ENCODE data around the gene LDB2. TPM values are rescaled to one million over a fixed set of nuclear protein-coding genes. Genes with fewer than 3 reads are reported as not detected.

The LDB2 gene
- total and polyA plus RNA-seq, 3 experiments from 2014 or later: not detected

DNA sequence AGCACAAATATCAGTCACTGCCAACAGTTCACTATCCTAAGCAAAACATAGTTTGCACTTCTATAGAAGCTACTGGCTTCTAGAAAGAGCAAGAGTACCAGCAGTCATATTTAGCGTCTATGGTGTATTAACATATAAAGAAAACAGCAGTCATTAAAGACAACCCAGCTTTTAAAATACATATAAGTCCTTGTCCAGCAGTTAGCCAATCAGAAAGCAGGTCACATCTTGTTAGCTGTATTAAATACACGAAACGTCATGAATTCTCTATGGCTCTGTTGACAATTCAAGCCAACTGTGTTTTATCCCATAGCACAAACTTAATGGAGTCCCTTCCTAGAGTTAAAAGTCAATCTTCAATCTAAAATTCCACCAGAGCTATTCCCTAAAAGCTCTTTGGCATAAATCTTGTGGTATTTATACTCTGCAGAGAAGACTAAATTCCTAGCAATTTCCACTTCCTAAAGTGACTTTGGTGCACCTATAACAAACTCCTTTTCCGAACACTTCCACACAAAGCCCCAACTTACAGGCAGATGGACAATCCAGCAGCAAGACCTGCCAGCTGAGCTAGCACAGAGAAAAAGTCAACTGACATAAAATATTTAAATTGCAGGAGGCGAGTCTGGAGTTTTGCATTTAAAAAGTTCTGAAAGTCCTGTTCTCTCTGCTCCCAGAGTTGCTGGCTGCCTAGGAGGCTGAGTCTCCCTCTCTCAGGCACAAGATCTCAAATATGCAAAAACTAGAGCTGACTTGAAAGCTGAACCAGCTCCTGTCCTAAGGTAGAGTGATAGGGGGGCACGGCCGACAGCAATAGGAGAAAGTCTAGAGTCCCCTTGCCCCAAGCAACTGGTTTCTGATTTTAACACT is 1.3 kb downstream of the LDB2 start:
- DNase-seq: no peak
- H3K4me3 Mint-ChIP-seq: peak overlapping the region in 2 of 7 donors; percentile 19 to 23
- ChIA-PET CTCF (interaction anchor here (1.4 kb wide), 1 partner anchor 15 kb away, joined by 4 read pairs; no protein-coding TSS in a partner anchor), POLR2A (no interaction called here)
- peak overlapping the region in 1 of 8 donors; percentile 35 for H3K27ac Mint-ChIP-seq
- no peaks in the 10 kb centered on the region for H3K36me3 Mint-ChIP-seq
- no peaks in the 10 kb centered on the region for H3K9me3 ChIP-seq (ENCODE audit: low read length)
- no peaks in the 10 kb centered on the region for H3K27me3 ChIP-seq (ENCODE audit: insufficient read depth, low read length, poor library complexity, severe bottlenecking)
- peaks cover 0 to 2% (median 0%) of the 10 kb centered on the region in 5 donors for H3K9me3 Mint-ChIP-seq
- no peak overlapping the region for H3K4me3 ChIP-seq (ENCODE audit: low read length)
- H3K4me1 Mint-ChIP-seq: peaks cover 30 to 41% (median 34%) of the 10 kb centered on the region in 3 donors
- H3K27me3 Mint-ChIP-seq: peaks cover 4 to 15% of the 10 kb centered on the region in 2 donors
- H3K27ac ChIP-seq (ENCODE audit: low read depth, low read length): no peak overlapping the region
- no peaks in the 10 kb centered on the region for H3K36me3 ChIP-seq (ENCODE audit: insufficient read depth, low read length)
- H3K4me1 ChIP-seq (ENCODE audit: insufficient read depth, low read length): peaks cover 24% of the 10 kb centered on the region

DNA sequence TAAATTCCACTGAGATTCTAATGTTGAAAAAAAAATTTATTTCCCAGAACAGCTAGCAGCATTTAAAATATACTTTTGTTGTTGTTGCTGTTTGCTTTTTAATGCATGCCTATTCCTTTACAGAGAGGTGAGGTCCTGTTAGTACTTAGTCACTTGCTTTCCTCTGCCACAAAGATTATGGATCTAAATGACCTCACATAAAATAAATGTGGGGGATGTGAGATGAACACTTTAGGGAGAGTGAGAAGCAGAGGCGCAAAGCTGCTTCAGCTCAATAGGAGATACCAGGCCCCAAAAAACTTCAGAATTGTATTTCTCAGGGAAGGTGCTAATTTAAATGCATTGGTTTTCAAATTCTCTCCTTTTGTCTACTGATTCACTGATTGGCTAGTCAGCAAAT is 4.0 kb downstream of the LDB2 start:
- Mint-ChIP-seq H3K4me1 (peaks cover 50 to 57% (median 56%) of the 10 kb centered on the region in 3 donors), H3K9me3 (peaks cover 0 to 2% (median 0%) of the 10 kb centered on the region in 5 donors), H3K36me3 (no peaks in the 10 kb centered on the region), H3K27ac (no peak overlapping the region), H3K4me3 (peak overlapping the region in 2 of 7 donors; percentile 13 to 39), H3K27me3 (peaks cover 4 to 15% of the 10 kb centered on the region in 2 donors)
- no peaks in the 10 kb centered on the region for H3K36me3 ChIP-seq (ENCODE audit: insufficient read depth, low read length)
- no peak overlapping the region for H3K4me3 ChIP-seq (ENCODE audit: low read length)
- ChIA-PET POLR2A (no interaction called here), CTCF (no interaction called here)
- H3K27me3 ChIP-seq (ENCODE audit: insufficient read depth, low read length, poor library complexity, severe bottlenecking): no peaks in the 10 kb centered on the region
- H3K9me3 ChIP-seq (ENCODE audit: low read length): no peaks in the 10 kb centered on the region
- no peak overlapping the region for H3K27ac ChIP-seq (ENCODE audit: low read depth, low read length)
- H3K4me1 ChIP-seq (ENCODE audit: insufficient read depth, low read length): peaks cover 47% of the 10 kb centered on the region
- DNase-seq: no peak

DNA sequence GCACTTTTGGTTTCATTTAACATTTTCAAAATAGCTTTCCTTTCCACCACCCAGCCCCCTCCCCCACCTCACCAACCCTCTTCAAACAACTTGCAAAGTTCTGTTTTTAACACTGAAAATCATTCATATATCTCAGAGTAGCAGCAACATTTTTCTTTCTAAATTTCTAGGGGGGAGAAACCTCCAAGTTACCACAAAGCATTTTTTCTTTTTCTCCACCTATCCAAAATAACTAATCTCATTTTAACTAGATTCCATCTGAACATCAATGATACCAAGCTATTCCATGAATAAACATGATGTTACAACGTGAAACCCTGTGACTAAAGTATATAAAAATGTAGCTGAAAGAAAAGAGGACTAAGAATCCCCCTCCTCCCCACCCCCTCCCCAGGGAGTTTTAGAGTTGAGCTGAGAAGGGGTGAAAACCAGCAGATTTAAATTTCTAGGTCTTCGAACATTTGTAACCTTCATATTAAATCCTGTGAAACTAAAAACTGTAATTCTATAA is 5.2 kb downstream of the LDB2 start:
- H3K4me3 ChIP-seq (ENCODE audit: low read length): no peak overlapping the region
- no peaks in the 10 kb centered on the region for H3K27me3 ChIP-seq (ENCODE audit: insufficient read depth, low read length, poor library complexity, severe bottlenecking)
- Mint-ChIP-seq H3K27me3 (peaks cover 4 to 14% of the 10 kb centered on the region in 2 donors), H3K27ac (peak overlapping the region in 6 of 8 donors; percentile 33 to 82 (median 55)), H3K4me3 (peak overlapping the region in 6 of 7 donors; percentile 24 to 76 (median 58)), H3K4me1 (peaks cover 51 to 64% (median 58%) of the 10 kb centered on the region in 3 donors), H3K9me3 (no peaks in the 10 kb centered on the region), H3K36me3 (no peaks in the 10 kb centered on the region)
- no peaks in the 10 kb centered on the region for H3K9me3 ChIP-seq (ENCODE audit: low read length)
- peaks cover 50% of the 10 kb centered on the region for H3K4me1 ChIP-seq (ENCODE audit: insufficient read depth, low read length)
- no peak overlapping the region for H3K27ac ChIP-seq (ENCODE audit: low read depth, low read length)
- ChIA-PET POLR2A (no interaction called here), CTCF (no interaction called here)
- no peak for DNase-seq
- H3K36me3 ChIP-seq (ENCODE audit: insufficient read depth, low read length): no peaks in the 10 kb centered on the region

DNA sequence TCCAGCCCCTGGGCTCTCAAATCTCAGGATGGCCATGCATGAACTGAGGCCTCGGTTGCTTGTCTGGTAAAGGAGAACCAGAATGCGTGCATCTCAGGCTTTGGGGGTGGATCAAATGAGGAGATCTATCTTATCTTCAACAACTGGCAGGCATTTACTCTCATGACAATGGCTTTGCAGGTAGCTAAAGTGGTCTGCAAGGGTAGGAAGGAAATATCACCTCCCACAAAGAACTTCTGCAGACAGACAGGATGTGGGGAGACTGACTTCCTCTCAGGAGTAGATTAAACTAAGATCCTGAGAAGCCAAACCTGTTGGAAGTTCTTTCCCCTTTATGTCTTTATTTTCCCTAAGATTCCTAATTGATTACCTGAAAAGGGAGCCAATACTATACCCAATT is 7.8 kb downstream of the LDB2 start:
- Mint-ChIP-seq H3K27me3 (no peaks in the 10 kb centered on the region), H3K27ac (peak overlapping the region; percentile 1 to 75 (median 20)), H3K4me3 (peak overlapping the region in 6 of 7 donors; percentile 10 to 79 (median 48)), H3K9me3 (no peaks in the 10 kb centered on the region), H3K4me1 (peaks cover 51 to 65% (median 58%) of the 10 kb centered on the region in 3 donors), H3K36me3 (no peaks in the 10 kb centered on the region)
- Histone ChIP-seq H3K27me3 (ENCODE audit: insufficient read depth, low read length, poor library complexity, severe bottlenecking) (no peaks in the 10 kb centered on the region), H3K9me3 (ENCODE audit: low read length) (no peaks in the 10 kb centered on the region), H3K27ac (ENCODE audit: low read depth, low read length) (no peak overlapping the region), H3K4me1 (ENCODE audit: insufficient read depth, low read length) (peaks cover 50% of the 10 kb centered on the region), H3K36me3 (ENCODE audit: insufficient read depth, low read length) (no peaks in the 10 kb centered on the region), H3K4me3 (ENCODE audit: low read length) (peak overlapping the region; percentile 46)
- CTCF ChIA-PET: interaction anchor here (2.3 kb wide), 1 partner anchor 26 kb away, joined by 8 read pairs; no protein-coding TSS in a partner anchor
- DNase-seq: peak in 2 of 5 donors; percentile 10 to 23
- POLR2A ChIA-PET: no interaction called here

DNA sequence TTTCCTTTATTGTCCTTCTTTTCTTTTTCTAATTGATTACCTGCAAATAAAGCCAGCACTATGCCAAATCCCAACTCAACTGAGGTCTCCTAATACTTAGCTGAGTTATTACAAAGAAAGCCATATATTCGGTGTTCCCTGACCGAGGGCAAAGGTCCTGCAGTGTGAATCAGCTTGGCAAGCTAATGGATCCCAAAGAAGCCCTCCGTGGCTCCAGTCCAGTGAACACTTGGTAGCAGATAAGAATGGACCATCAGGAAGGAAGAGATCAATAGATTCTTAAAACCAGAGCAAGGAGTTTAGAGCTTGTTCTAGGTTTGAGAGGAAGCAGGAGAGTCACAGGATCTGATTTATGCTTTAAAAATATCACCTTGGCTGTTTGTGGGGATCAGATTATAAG is 8.5 kb downstream of the LDB2 start:
- no peak for DNase-seq
- Histone ChIP-seq H3K9me3 (ENCODE audit: low read length) (no peaks in the 10 kb centered on the region), H3K4me1 (ENCODE audit: insufficient read depth, low read length) (peaks cover 50% of the 10 kb centered on the region), H3K27me3 (ENCODE audit: insufficient read depth, low read length, poor library complexity, severe bottlenecking) (no peaks in the 10 kb centered on the region), H3K4me3 (ENCODE audit: low read length) (no peak overlapping the region), H3K27ac (ENCODE audit: low read depth, low read length) (no peak overlapping the region), H3K36me3 (ENCODE audit: insufficient read depth, low read length) (no peaks in the 10 kb centered on the region)
- no peaks in the 10 kb centered on the region for H3K27me3 Mint-ChIP-seq
- H3K36me3 Mint-ChIP-seq: no peaks in the 10 kb centered on the region
- CTCF ChIA-PET: interaction anchor here (2.3 kb wide), 1 partner anchor 26 kb away, joined by 8 read pairs; no protein-coding TSS in a partner anchor
- POLR2A ChIA-PET: no interaction called here
- H3K27ac Mint-ChIP-seq: peak overlapping the region in 4 of 8 donors; percentile 22 to 72 (median 48)
- peaks cover 56 to 66% (median 65%) of the 10 kb centered on the region in 3 donors for H3K4me1 Mint-ChIP-seq
- no peaks in the 10 kb centered on the region for H3K9me3 Mint-ChIP-seq
- H3K4me3 Mint-ChIP-seq: peak overlapping the region in 6 of 7 donors; percentile 10 to 79 (median 48)

DNA sequence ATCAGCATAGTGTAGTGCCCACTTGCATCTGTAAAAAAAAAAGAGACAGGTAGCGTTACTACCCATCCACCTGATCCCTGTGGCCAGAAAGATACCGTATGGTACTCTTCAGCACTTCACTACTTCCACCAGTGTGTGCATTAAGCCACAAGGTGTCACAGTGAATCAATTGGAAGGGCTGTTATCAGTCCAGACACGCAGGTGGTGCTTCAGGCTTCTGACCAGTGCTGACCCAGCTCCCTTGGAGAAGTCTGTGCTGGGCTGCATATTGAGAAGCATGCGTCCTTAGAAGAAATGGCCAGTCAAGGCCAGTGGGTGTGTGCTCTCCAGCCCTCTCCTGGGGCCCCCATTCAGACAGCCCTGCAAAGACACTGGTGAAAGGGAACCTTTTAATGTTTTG is 10.6 kb downstream of the LDB2 start:
- no peak for DNase-seq
- peaks cover 32% of the 10 kb centered on the region for H3K4me1 ChIP-seq (ENCODE audit: insufficient read depth, low read length)
- H3K9me3 ChIP-seq (ENCODE audit: low read length): no peaks in the 10 kb centered on the region
- H3K36me3 Mint-ChIP-seq: no peaks in the 10 kb centered on the region
- no peaks in the 10 kb centered on the region for H3K36me3 ChIP-seq (ENCODE audit: insufficient read depth, low read length)
- peaks cover 0 to under 1% of the 10 kb centered on the region in 2 donors for H3K27me3 Mint-ChIP-seq
- H3K27ac ChIP-seq (ENCODE audit: low read depth, low read length): no peak overlapping the region
- H3K4me3 Mint-ChIP-seq: no peak overlapping the region
- H3K27ac Mint-ChIP-seq: peak overlapping the region in 1 of 8 donors; percentile 33
- H3K9me3 Mint-ChIP-seq: no peaks in the 10 kb centered on the region
- no peak overlapping the region for H3K4me3 ChIP-seq (ENCODE audit: low read length)
- no peaks in the 10 kb centered on the region for H3K27me3 ChIP-seq (ENCODE audit: insufficient read depth, low read length, poor library complexity, severe bottlenecking)
- CTCF ChIA-PET: no interaction called here
- POLR2A ChIA-PET: no interaction called here
- peaks cover 45 to 55% (median 52%) of the 10 kb centered on the region in 3 donors for H3K4me1 Mint-ChIP-seq

DNA sequence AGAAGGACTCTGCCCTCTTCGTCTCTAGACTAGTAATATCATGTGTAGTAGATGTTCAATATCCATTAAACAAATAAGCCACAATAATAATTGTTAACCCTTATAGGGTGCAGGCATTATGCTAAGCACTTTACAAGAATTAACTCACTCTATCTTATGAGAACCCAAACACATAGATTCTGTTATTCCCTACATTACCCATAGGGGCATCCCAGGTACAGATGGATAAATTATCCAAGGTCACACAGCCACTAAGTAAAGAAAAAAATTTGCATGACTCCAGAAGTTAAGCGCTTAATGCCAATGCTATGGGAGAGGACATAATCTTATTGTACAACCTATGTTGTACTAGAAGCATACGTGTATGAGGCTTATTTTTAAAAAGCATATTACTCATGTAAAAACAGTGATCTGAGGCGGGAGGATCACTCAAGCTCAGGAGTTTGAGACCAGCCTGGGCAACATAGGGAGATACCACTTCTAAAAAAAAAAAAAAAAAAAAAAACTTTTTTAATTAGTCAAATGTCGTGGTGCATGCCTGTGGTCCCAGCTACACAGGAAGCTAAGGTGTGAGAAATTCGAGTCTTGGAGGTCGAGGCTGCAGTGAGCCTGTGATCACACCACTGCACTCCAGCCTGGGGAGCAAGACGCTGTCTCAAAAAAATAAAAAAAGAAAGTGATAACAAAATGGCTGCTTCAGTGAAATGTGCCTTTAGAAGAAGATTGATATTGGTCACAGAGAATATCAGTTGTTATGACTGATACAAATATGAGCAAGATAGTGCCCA is 13.6 kb downstream of the LDB2 start:
- H3K4me1 ChIP-seq (ENCODE audit: insufficient read depth, low read length): peaks cover 7% of the 10 kb centered on the region
- H3K27me3 ChIP-seq (ENCODE audit: insufficient read depth, low read length, poor library complexity, severe bottlenecking): no peaks in the 10 kb centered on the region
- DNase-seq: peak in 1 of 5 donors; percentile 8
- Mint-ChIP-seq H3K4me1 (peaks cover 20 to 26% (median 24%) of the 10 kb centered on the region in 3 donors), H3K27me3 (peaks cover 0 to 1% of the 10 kb centered on the region in 2 donors), H3K4me3 (peak overlapping the region in 4 of 7 donors; percentile 10 to 37 (median 18)), H3K27ac (peak overlapping the region in 2 of 8 donors; percentile 36 to 39), H3K36me3 (no peaks in the 10 kb centered on the region), H3K9me3 (no peaks in the 10 kb centered on the region)
- H3K9me3 ChIP-seq (ENCODE audit: low read length): no peaks in the 10 kb centered on the region
- H3K36me3 ChIP-seq (ENCODE audit: insufficient read depth, low read length): no peaks in the 10 kb centered on the region
- no peak overlapping the region for H3K27ac ChIP-seq (ENCODE audit: low read depth, low read length)
- POLR2A ChIA-PET: interaction anchor here (0.6 kb wide), 1 partner anchor 721 kb away, joined by 3 read pairs; no protein-coding TSS in a partner anchor
- H3K4me3 ChIP-seq (ENCODE audit: low read length): no peak overlapping the region
- CTCF ChIA-PET: interaction anchor here (1.2 kb wide), 1 partner anchor 32 kb away, joined by 3 read pairs; no protein-coding TSS in a partner anchor

All from CD8-positive, alpha-beta memory T cell (primary cell).